ENCODE data around the gene GADD45GIP1.

GADD45GIP1 gene

DNA sequence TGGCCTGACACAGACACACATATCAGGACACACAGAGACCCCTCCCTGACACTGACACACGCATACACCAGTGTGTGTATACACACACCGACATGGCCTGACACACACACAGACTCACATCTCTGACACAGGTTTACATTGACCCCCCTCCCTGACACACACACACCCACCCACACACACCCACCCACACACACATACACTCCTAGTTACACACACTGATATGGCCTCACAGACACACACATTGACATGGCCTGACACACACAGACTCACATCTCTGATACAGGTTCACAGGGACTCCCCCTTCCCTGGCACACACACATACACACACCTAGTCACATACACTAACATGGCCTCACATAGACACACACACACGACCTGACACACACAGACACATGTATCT, 33.8 kb upstream of the GADD45GIP1 start:
- in situ Hi-C loops (cut with MboI; ENCODE audit: low sequenced_read_pairs): loop anchor here (25.0 kb wide), 1 partner anchor 596 kb away; no protein-coding TSS in a partner anchor

- in situ Hi-C loops (cut with MboI; ENCODE audit: low sequenced_read_pairs): loop anchor here (25.0 kb wide), 1 partner anchor 597 kb away; no protein-coding TSS in a partner anchor
Observed at GRCh38 chr19:12990431-12990830, 33.4 kb upstream of the GADD45GIP1 start.

- in situ Hi-C loops (cut with MboI; ENCODE audit: low sequenced_read_pairs): loop anchor here (25.0 kb wide), 1 partner anchor 600 kb away; no protein-coding TSS in a partner anchor
Observed at GRCh38 chr19:12987781-12988180, 30.8 kb upstream of the GADD45GIP1 start.

GRCh38 chr19:12987190-12987589, 30.2 kb upstream of the GADD45GIP1 start:
- in situ Hi-C loops (cut with MboI; ENCODE audit: low sequenced_read_pairs): loop anchor here (25.0 kb wide), 1 partner anchor 600 kb away; no protein-coding TSS in a partner anchor

GRCh38 chr19:12986726-12987125, 29.7 kb upstream of the GADD45GIP1 start:
- in situ Hi-C loops (cut with MboI; ENCODE audit: low sequenced_read_pairs): loop anchor here (25.0 kb wide), 1 partner anchor 601 kb away; no protein-coding TSS in a partner anchor

- in situ Hi-C loops (cut with MboI; ENCODE audit: low sequenced_read_pairs): loop anchor here (25.0 kb wide), 1 partner anchor 602 kb away; no protein-coding TSS in a partner anchor
Observed at GRCh38 chr19:12985049-12985776, 28.2 kb upstream of the GADD45GIP1 start.

DNA sequence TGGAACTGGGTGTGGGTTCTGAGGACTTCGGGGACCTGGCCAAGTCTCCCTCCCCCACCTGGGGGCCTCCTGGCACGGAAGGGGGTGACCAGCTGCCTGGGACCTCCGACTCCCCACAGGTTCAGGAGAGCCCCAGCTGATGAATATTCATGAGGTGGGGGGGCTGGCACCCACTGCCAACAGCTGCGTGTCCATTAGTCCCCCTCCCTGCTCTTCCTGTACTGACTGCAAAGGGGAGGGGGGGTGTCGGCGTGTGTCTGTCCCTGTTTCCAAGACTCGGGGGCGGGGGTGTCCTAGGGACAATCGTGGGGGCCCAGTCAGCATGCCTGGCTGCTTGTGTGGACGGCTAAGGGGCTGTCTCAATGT, 27.6 kb upstream of the GADD45GIP1 start:
- in situ Hi-C loops (cut with MboI; ENCODE audit: low sequenced_read_pairs): loop anchor here (25.0 kb wide), 1 partner anchor 603 kb away; no protein-coding TSS in a partner anchor

GRCh38 chr19:12984143-12984627, 27.2 kb upstream of the GADD45GIP1 start:
- in situ Hi-C loops (cut with MboI; ENCODE audit: low sequenced_read_pairs): loop anchor here (25.0 kb wide), 1 partner anchor 603 kb away; no protein-coding TSS in a partner anchor

DNA sequence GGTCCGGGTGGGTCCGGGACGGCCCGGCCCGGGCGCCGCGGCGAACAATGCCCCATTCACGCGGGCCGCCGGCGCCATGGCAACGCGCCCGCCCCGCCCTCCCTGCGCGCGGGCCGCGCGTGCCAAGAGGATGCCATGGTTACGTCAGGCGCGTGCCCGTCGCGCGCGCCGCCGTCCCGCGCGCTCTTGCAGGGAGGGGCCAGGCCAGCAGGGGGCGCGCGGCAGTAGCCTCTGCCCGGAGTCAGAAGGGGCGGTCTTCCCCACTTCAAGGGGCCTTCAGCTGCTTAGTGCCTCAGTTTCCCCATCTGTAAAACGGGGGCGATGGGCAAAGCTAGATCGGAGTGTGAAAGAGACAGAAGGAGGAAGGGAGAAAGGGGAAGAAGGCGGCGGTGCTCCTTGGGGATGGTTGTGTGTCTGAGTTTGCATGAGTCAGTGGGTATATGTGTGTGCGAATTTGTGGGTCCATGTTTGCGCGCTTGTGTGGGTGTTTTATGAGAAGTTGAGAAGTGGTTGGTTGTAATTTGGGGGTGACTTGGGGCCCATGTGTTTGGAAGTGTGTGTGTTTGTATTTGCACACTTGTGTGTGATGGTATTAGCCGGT, 26.6 kb upstream of the GADD45GIP1 start:
- in situ Hi-C loops (cut with MboI; ENCODE audit: low sequenced_read_pairs): loop anchor here (25.0 kb wide), 1 partner anchor 604 kb away; no protein-coding TSS in a partner anchor

- in situ Hi-C loops (cut with MboI; ENCODE audit: low sequenced_read_pairs): loop anchor here (25.0 kb wide), 1 partner anchor 604 kb away; no protein-coding TSS in a partner anchor
Observed at GRCh38 chr19:12983091-12983490, 26.1 kb upstream of the GADD45GIP1 start.

DNA sequence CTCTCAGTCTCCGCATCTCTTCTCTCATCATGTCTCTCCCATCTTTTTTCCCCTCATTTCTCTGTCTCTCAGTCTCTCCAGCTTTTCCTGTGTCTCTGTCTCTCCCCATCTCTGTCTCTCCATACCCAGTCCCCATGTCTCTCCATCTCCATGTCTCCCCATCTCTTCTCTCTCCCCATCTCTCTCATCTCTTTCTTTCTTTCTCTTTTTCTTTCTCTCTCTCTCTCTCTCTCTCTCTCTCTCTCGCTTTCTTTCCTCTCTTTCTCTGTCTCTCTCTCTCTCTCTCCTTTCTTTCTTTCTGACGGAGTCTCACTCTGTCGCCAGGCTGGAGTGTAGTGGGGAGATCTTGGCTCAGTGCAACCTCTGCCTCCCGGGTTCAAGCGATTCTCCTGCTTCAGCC, 25.6 kb upstream of the GADD45GIP1 start:
- in situ Hi-C loops (cut with MboI; ENCODE audit: low sequenced_read_pairs): loop anchor here (25.0 kb wide), 1 partner anchor 605 kb away; no protein-coding TSS in a partner anchor

DNA sequence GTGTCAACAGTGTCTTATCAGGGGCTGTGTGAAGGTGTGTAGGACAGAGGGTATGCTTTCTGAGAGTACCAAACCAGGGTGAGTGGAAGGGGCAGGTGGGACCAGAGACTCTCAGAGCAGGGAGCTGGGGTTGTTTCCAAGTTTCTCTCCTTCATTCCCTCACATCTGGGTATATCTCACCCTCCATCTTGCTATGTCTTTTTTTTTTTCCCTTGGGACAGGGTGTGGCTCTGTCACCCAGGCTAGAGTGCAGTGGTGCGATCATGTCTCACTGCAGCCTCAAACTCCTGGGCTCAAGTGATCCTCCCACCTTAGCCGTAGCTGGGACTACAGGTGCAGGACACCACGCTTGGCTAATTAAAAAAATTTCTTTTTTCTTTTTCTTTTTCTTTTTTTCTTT, 23.0 kb upstream of the GADD45GIP1 start:
- in situ Hi-C loops (cut with MboI; ENCODE audit: low sequenced_read_pairs): loop anchor here (25.0 kb wide), 1 partner anchor 607 kb away; no protein-coding TSS in a partner anchor

- in situ Hi-C loops (cut with MboI; ENCODE audit: low sequenced_read_pairs): loop anchor here (25.0 kb wide), 1 partner anchor 611 kb away; no protein-coding TSS in a partner anchor
Observed at GRCh38 chr19:12976109-12976508, 19.1 kb upstream of the GADD45GIP1 start.

DNA sequence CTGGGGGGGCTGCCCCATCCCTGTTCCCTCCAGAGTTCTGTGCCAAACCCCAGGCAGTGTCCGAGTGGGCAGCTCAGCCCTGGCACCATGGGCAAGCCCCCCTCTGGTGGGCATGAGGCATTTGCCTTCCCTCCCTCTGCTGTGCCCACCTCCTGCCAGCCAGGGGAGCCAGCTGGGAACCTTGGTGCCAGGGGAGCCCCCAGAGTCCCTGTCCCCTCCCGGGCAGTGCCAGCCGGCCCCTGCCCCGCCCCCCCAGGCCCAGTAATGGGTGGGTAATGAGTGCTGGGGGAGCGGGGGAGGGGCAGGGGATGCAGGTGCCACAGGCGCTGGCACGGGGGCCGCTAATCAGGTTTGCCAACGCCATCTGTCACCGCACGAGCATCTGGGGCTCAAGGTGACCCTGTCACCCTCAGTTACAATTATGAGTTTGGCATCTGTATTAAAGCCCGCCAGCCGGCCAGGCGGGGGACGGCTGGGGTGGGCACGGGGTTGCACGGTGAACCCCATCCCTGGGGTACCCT, 18.3 kb upstream of the GADD45GIP1 start:
- in situ Hi-C loops (cut with MboI; ENCODE audit: low sequenced_read_pairs): loop anchor here (25.0 kb wide), 1 partner anchor 612 kb away; no protein-coding TSS in a partner anchor

DNA sequence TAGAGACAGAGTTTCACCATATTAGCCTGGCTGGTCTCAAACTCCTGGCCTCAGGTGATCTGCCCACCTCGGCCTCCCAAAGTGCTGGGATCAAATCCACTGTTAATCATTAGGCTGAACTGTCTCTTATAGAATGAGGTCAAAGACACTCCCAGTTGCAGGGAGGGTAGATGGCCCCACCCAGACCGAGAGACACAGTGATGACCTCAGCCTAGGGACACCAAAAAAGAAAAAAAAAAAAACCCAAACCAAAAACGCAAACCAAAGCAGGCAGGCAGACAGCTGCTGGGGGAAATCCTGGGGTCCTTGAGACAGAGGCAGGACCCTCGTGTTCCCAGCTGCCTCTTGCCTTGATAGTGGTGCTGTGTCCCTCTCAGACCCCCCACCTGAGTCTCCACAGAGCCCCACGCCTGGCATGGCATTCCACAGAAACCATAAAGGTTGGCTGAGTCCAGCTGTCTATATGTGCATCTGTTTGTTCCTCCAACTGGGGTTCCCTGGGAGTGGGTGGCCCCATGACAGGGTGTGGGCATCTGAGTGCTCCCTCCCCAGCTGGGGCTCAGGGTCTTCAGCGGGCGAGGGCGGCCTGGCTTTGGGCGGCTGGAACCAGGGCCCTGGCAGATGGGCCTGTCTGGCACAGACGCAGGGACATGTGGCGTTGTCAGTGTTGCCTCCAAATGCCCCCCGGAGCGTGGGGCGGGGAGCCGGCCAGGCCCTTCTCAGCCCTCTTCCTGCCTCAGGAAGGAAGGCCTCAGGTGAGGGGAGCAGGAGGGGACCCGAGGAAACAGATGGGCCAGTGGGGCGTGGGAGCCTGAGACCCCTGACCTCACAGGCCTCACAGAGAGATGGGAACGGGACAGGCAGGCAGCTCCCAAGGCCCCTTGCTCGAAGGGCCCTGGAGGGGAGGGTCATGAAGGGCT, 17.5 kb upstream of the GADD45GIP1 start:
- in situ Hi-C loops (cut with MboI; ENCODE audit: low sequenced_read_pairs): loop anchor here (5.0 to 25.0 kb wide), 2 partner anchors 118 to 613 kb away; no protein-coding TSS in a partner anchor

DNA sequence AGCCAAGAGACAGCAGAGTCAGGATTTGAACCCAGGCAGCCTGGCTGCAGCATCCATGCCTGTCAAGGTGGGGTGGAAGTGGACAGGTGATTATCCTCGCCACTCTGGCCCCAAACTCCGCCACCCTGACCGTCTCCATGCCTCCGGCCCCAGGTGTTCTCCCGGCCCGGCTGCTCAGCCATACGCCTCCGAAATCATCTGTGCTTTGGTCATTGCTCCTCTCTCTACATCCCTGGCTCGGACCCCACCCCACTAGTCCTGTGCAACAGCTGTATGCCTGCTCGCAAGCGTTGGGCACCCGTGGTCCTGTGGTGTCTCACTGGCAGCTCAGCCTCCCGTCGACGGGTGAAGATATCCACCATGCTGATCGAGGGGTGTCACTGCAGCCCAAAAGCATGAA, 16.2 kb upstream of the GADD45GIP1 start:
- in situ Hi-C loops (cut with MboI; ENCODE audit: low sequenced_read_pairs): loop anchor here (5.0 kb wide), 1 partner anchor 119 kb away; no protein-coding TSS in a partner anchor

GRCh38 chr19:12970070-12970820, 13.2 kb upstream of the GADD45GIP1 start:
- in situ Hi-C loops (cut with MboI; ENCODE audit: low sequenced_read_pairs): loop anchor here (5.0 kb wide), 1 partner anchor 122 kb away; no protein-coding TSS in a partner anchor

- in situ Hi-C loops (cut with MboI; ENCODE audit: low sequenced_read_pairs): no loop called here
Observed at GRCh38 chr19:12969292-12969988, 12.4 kb upstream of the GADD45GIP1 start, which contains the start of gene DAND5. Gene DAND5, plus strand, starts transcription at chr19:12969576. Its CDS starts 85 bp downstream, at chr19:12969661.

Data from HL-60/S4 treated with phorbol 12-myristate 13-acetate at 8.2 ng/mL for 4 days and 3 days (cell line).